PFSK-1 (cell line): Measurements from ENCODE around the gene SKI.

Experiments
- POLR2AphosphoS5 ChIP-seq: IDR thresholded peaks from 2 replicates; pipeline ENCODE4 v1.6.1; 2012; ENCODE audit warnings: low read depth, mild to moderate bottlenecking, control low read depth, low read length, moderate library complexity
- REST ChIP-seq, 2 experiments: IDR thresholded peaks; 2 replicates each; pipeline versions ENCODE4 v1.6.1 to v1.8.0; 2011 to 2012; ENCODE audit warnings: low read depth in 2 of 2, low read length in 2 of 2, control low read depth in 1 of 2, inconsistent platforms in 1 of 2, mild to moderate bottlenecking in 1 of 2, moderate library complexity in 1 of 2; ENCODE audit not compliant: insufficient read depth in 1 of 2
- SIN3A ChIP-seq: IDR thresholded peaks from 2 replicates; pipeline ENCODE4 v1.6.1; 2012; ENCODE audit warnings: mild to moderate bottlenecking, low read length, moderate library complexity, borderline replicate concordance; ENCODE audit not compliant: insufficient read depth
- TAF1 ChIP-seq: IDR thresholded peaks from 2 replicates; pipeline ENCODE4 v1.6.1; 2012; ENCODE audit warnings: low read length, control low read depth, borderline replicate concordance; ENCODE audit not compliant: insufficient read depth

GRCh38 chr1:2256435-2257244 lies 28.5 kb downstream of the SKI start:
- TF ChIP-seq POLR2AphosphoS5 (no peak), TAF1 (no peak), SIN3A (no peak), REST (IDR thresholded peaks at IDR 0.05; ENCODE audit: insufficient read depth in 1 of 2, low read depth in 2 of 2, low read length in 2 of 2) (no peak)
